Left lung (tissue), 10 donors: ENCODE measurements around the gene ZNF462. TPM values are rescaled to one million over a fixed set of nuclear protein-coding genes. Genes with fewer than 3 reads are reported as not detected.

ENCODE experiments used
- ATAC-seq: fragments of 200-7000 bp; cut with Tn5 transposase; one replicate; pipeline ENCODE4 v1.9.1; 2020; ENCODE audit warnings: moderate library complexity
- DNase-seq, 4 donors: peaks; one replicate each; pipeline ENCODE4 v3.0.0-alpha.2; 2013 to 2020
- H3K27ac ChIP-seq, 2 donors: fragments of 200-600 bp; sonication (generic) in 1 of 2; one replicate each; pipeline versions ENCODE4 v1.5.0 to v1.8.0; 2020 to 2021
- H3K27me3 ChIP-seq, 2 donors: fragments of 200-600 bp; sonication (generic) in 1 of 2; one replicate each; pipeline versions ENCODE4 v1.5.0 to v1.8.0; 2020 to 2021
- H3K36me3 ChIP-seq, 2 donors: fragments of 200-600 bp; sonication (generic) in 1 of 2; one replicate each; pipeline versions ENCODE4 v1.5.0 to v1.8.0; 2020 to 2021
- H3K4me1 ChIP-seq, 2 donors: fragments of 200-600 bp; one replicate each; pipeline ENCODE4 v1.8.0; 2021
- H3K4me3 ChIP-seq, 2 donors: fragments of 200-600 bp; sonication (generic) in 1 of 2; one replicate each; pipeline versions ENCODE4 v1.5.0 to v1.8.0; 2020 to 2021; ENCODE audit warnings: mild to moderate bottlenecking in 1 of 2
- H3K9me3 ChIP-seq, 2 donors: fragments of 200-600 bp; sonication (generic) in 1 of 2; one replicate each; pipeline versions ENCODE4 v1.5.0 to v1.8.0; 2020 to 2021
- CTCF ChIP-seq, 2 donors: fragments of 200-600 bp; sonication (generic) in 1 of 2; IDR thresholded peaks; one replicate each; pipeline versions ENCODE4 v1.5.0 to v1.8.0; 2021; ENCODE audit warnings: antibody characterized with exemption in 2 of 2
- intact Hi-C, 2 donors: fragments of 100-400 bp; cut with DNase I; formaldehyde crosslinking; loops; one replicate each; pipeline versions ENCODE4 v1.11.2 to v1.14.2; 2022
- polyA plus RNA-seq, 6 donors: library from polyadenylated mRNA; unstranded; fragments of 120-200 nt; gene quantifications; one replicate each; pipeline ENCODE4 v1.2.1, GENCODE V29; 2013; ENCODE audit not compliant: insufficient read length in 6 of 6
- total RNA-seq, 2 donors: library from RNA; stranded (reverse); fragmentation: NEBNext Ultra II Directional; extraction: Animal tissue kit (Norgen Biotek cat#: 25700); gene quantifications; one replicate each; pipeline ENCODE4 v1.2.1, GENCODE V29; 2021
- donor health status: DM: no; HTN: yes; CAD: no.
- donor health status: DM: no; HTN: no; CAD: no.

The ZNF462 gene
- total and polyA plus RNA-seq, 8 donors, result 26.9 to 41.4 (median 30.8) TPM

GRCh38 chr9:107020040-107020530 lies 157.1 kb downstream of the ZNF462 start:
- Histone ChIP-seq H3K9me3 (peaks cover 0 to 10% of the 10 kb centered on the region in 2 donors), H3K36me3 (no peaks in the 10 kb centered on the region), H3K4me1 (no peaks in the 10 kb centered on the region), H3K27me3 (no peaks in the 10 kb centered on the region), H3K27ac (no peak overlapping the region), H3K4me3 (no peak overlapping the region)
- no peak for TF ChIP-seq CTCF (IDR thresholded peaks at IDR 0.05)
- intact Hi-C loops, result no loop called here
- peak; percentile 81 for ATAC-seq
- DNase-seq, result peak in 3 of 4 donors; percentile 34 to 80 (median 62)

- no peak for ATAC-seq
- no peaks in the 10 kb centered on the region for H3K9me3 ChIP-seq
- intact Hi-C loops, result no loop called here
- H3K36me3 ChIP-seq, result no peaks in the 10 kb centered on the region
- no peaks in the 10 kb centered on the region for H3K27me3 ChIP-seq
- no peak for TF ChIP-seq CTCF (IDR thresholded peaks at IDR 0.05)
- no peak overlapping the region for H3K27ac ChIP-seq
- H3K4me1 ChIP-seq, result no peaks in the 10 kb centered on the region
- DNase-seq, result no peak
- H3K4me3 ChIP-seq, result no peak overlapping the region
Observed at GRCh38 chr9:107024193-107024592, 161.2 kb downstream of the ZNF462 start.

GRCh38 chr9:107025260-107026035 lies 162.5 kb downstream of the ZNF462 start:
- Histone ChIP-seq H3K36me3 (no peaks in the 10 kb centered on the region), H3K4me1 (no peaks in the 10 kb centered on the region), H3K9me3 (no peaks in the 10 kb centered on the region), H3K4me3 (no peak overlapping the region), H3K27me3 (no peaks in the 10 kb centered on the region), H3K27ac (no peak overlapping the region)
- TF ChIP-seq CTCF (IDR thresholded peaks at IDR 0.05), result no peak
- no peak for ATAC-seq
- intact Hi-C loops, result no loop called here
- DNase-seq, result no peak

- no peak for DNase-seq
- Histone ChIP-seq H3K27ac (no peak overlapping the region), H3K27me3 (no peaks in the 10 kb centered on the region), H3K4me3 (no peak overlapping the region), H3K4me1 (no peaks in the 10 kb centered on the region), H3K36me3 (no peaks in the 10 kb centered on the region), H3K9me3 (no peaks in the 10 kb centered on the region)
- TF ChIP-seq CTCF (IDR thresholded peaks at IDR 0.05), result no peak
- intact Hi-C loops, result no loop called here
- no peak for ATAC-seq
Observed at GRCh38 chr9:107029146-107029545, 166.2 kb downstream of the ZNF462 start.

- intact Hi-C loops, result no loop called here
- no peak for ATAC-seq
- H3K27ac ChIP-seq, result no peak overlapping the region
- no peak overlapping the region for H3K4me3 ChIP-seq
- H3K36me3 ChIP-seq, result no peaks in the 10 kb centered on the region
- H3K9me3 ChIP-seq, result no peaks in the 10 kb centered on the region
- no peak for TF ChIP-seq CTCF (IDR thresholded peaks at IDR 0.05)
- H3K4me1 ChIP-seq, result no peaks in the 10 kb centered on the region
- no peak for DNase-seq
- H3K27me3 ChIP-seq, result no peaks in the 10 kb centered on the region
Observed at GRCh38 chr9:107033966-107034365, 171.0 kb downstream of the ZNF462 start.
